IPS DF 6.9 (cell line): ENCODE data around the gene CDK15.
A peak's percentile ranks its signal among the peaks of the same experiment; 100 is the strongest.

ENCODE experiments used
- DNase-seq: peaks from one replicate; pipeline ENCODE4 v3.0.0-alpha.2; 2013; ENCODE audit warnings: low read depth, low spot score
- H3K27ac ChIP-seq: one replicate; pipeline ENCODE4 v1.5.1; 2013; ENCODE audit warnings: low read length, control low read depth
- H3K27me3 ChIP-seq: 2 replicates; pipeline ENCODE4 v1.6.1; 2013; ENCODE audit warnings: mild to moderate bottlenecking, low read length; ENCODE audit not compliant: control insufficient read depth, insufficient read depth
- H3K36me3 ChIP-seq: 2 replicates; pipeline ENCODE4 v1.6.1; 2013; ENCODE audit warnings: low read length; ENCODE audit not compliant: control insufficient read depth, insufficient read depth
- H3K4me1 ChIP-seq: 2 replicates; pipeline ENCODE4 v1.6.1; 2013; ENCODE audit warnings: low read length; ENCODE audit not compliant: control insufficient read depth, insufficient read depth
- H3K4me3 ChIP-seq: 2 replicates; pipeline ENCODE4 v1.5.1; 2013; ENCODE audit warnings: mild to moderate bottlenecking, low read length
- H3K9me3 ChIP-seq: 2 replicates; pipeline ENCODE4 v1.6.1; 2013; ENCODE audit warnings: low read length, inconsistent platforms; ENCODE audit not compliant: control insufficient read depth, insufficient read depth
- WGBS: extraction: QIAGEN DNeasy Blood & Tissue Kit; methylation state at CpG from one replicate; pipeline ENCODE4 v1.1.7; 2013; ENCODE audit warnings: mixed read lengths, missing lambda C conversion rate; ENCODE audit not compliant: insufficient read length, insufficient coverage; 5-methylcytosine and 5-hydroxymethylcytosine counted together

Gene CDK15

GRCh38 chr2:201788371-201788770 is 18.0 kb upstream of the CDK15 start:
- Histone ChIP-seq H3K36me3 (no peaks in the 10 kb centered on the region), H3K27ac (no peak overlapping the region)
- no CpG with 5 or more reads among the region's 3 CpGs for WGBS

GRCh38 chr2:201789395-201789794 is 16.9 kb upstream of the CDK15 start:
- H3K4me1 ChIP-seq: no peaks in the 10 kb centered on the region
- H3K27ac ChIP-seq: no peak overlapping the region
- no peak overlapping the region for H3K4me3 ChIP-seq
- no peaks in the 10 kb centered on the region for H3K9me3 ChIP-seq
- DNase-seq: no peak
- no peaks in the 10 kb centered on the region for H3K27me3 ChIP-seq
- no CpG with 5 or more reads among the region's 2 CpGs for WGBS
- H3K36me3 ChIP-seq: no peaks in the 10 kb centered on the region

More at GRCh38 chr2:201788371-201788770, 18.0 kb upstream of the CDK15 start:
- no peak overlapping the region for H3K4me3 ChIP-seq
- H3K9me3 ChIP-seq: no peaks in the 10 kb centered on the region
- H3K27me3 ChIP-seq: no peaks in the 10 kb centered on the region
- no peaks in the 10 kb centered on the region for H3K4me1 ChIP-seq
- DNase-seq: no peak

- Histone ChIP-seq H3K27me3 (no peaks in the 10 kb centered on the region), H3K4me1 (no peaks in the 10 kb centered on the region), H3K27ac (no peak overlapping the region), H3K36me3 (no peaks in the 10 kb centered on the region), H3K4me3 (no peak overlapping the region), H3K9me3 (no peaks in the 10 kb centered on the region)
- WGBS: no CpG with 5 or more reads among the region's 3 CpGs
- DNase-seq: no peak
These were observed 16.0 kb upstream of the CDK15 start for GRCh38 chr2:201790291-201790690.

- H3K9me3 ChIP-seq: no peaks in the 10 kb centered on the region
- no peak for DNase-seq
- no CpG with 5 or more reads among the region's 2 CpGs for WGBS
These were observed 15.3 kb upstream of the CDK15 start for GRCh38 chr2:201790989-201791388.

GRCh38 chr2:201793631-201794030 is 12.7 kb upstream of the CDK15 start:
- Histone ChIP-seq H3K4me3 (no peak overlapping the region), H3K4me1 (no peaks in the 10 kb centered on the region), H3K9me3 (no peaks in the 10 kb centered on the region), H3K27ac (no peak overlapping the region), H3K27me3 (no peaks in the 10 kb centered on the region), H3K36me3 (no peaks in the 10 kb centered on the region)
- DNase-seq: no peak
- WGBS: no CpG with 5 or more reads among the region's 1 CpG

More at GRCh38 chr2:201790989-201791388, 15.3 kb upstream of the CDK15 start:
- H3K27ac ChIP-seq: no peak overlapping the region
- H3K4me3 ChIP-seq: no peak overlapping the region
- H3K27me3 ChIP-seq: no peaks in the 10 kb centered on the region
- H3K4me1 ChIP-seq: no peaks in the 10 kb centered on the region
- no peaks in the 10 kb centered on the region for H3K36me3 ChIP-seq

GRCh38 chr2:201794294-201794693 is 12.0 kb upstream of the CDK15 start:
- Histone ChIP-seq H3K4me3 (no peak overlapping the region), H3K27me3 (no peaks in the 10 kb centered on the region), H3K36me3 (no peaks in the 10 kb centered on the region), H3K9me3 (no peaks in the 10 kb centered on the region), H3K27ac (no peak overlapping the region), H3K4me1 (no peaks in the 10 kb centered on the region)
- WGBS: no CpG with 5 or more reads among the region's 6 CpGs
- no peak for DNase-seq

- peak; percentile 29 for DNase-seq
- no CpG with 5 or more reads among the region's 5 CpGs for WGBS
These were observed 10.5 kb upstream of the CDK15 start for GRCh38 chr2:201795607-201796477.

GRCh38 chr2:201796478-201796865 is 9.9 kb upstream of the CDK15 start:
- no peaks in the 10 kb centered on the region for H3K27me3 ChIP-seq
- DNase-seq: no peak
- H3K4me1 ChIP-seq: no peaks in the 10 kb centered on the region
- H3K27ac ChIP-seq: no peak overlapping the region
- no peak overlapping the region for H3K4me3 ChIP-seq
- H3K36me3 ChIP-seq: no peaks in the 10 kb centered on the region
- H3K9me3 ChIP-seq: no peaks in the 10 kb centered on the region

More at GRCh38 chr2:201795607-201796477, 10.5 kb upstream of the CDK15 start:
- Histone ChIP-seq H3K4me3 (no peak overlapping the region), H3K36me3 (no peaks in the 10 kb centered on the region), H3K4me1 (no peaks in the 10 kb centered on the region), H3K27me3 (no peaks in the 10 kb centered on the region), H3K27ac (no peak overlapping the region), H3K9me3 (no peaks in the 10 kb centered on the region)

- WGBS: no CpG with 5 or more reads among the region's 5 CpGs
- Histone ChIP-seq H3K4me3 (no peak overlapping the region), H3K4me1 (no peaks in the 10 kb centered on the region), H3K36me3 (no peaks in the 10 kb centered on the region), H3K27me3 (no peaks in the 10 kb centered on the region), H3K9me3 (no peaks in the 10 kb centered on the region), H3K27ac (no peak overlapping the region)
- DNase-seq: no peak
These were observed 9.0 kb upstream of the CDK15 start for GRCh38 chr2:201797175-201797840.

- H3K4me3 ChIP-seq: no peak overlapping the region
- H3K27ac ChIP-seq: no peak overlapping the region
- no CpG with 5 or more reads among the region's 7 CpGs for WGBS
- no peak for DNase-seq
- H3K36me3 ChIP-seq: no peaks in the 10 kb centered on the region
- no peaks in the 10 kb centered on the region for H3K27me3 ChIP-seq
- no peaks in the 10 kb centered on the region for H3K9me3 ChIP-seq
- no peaks in the 10 kb centered on the region for H3K4me1 ChIP-seq
These were observed 8.0 kb upstream of the CDK15 start for GRCh38 chr2:201798252-201798913.
